Liver (tissue), 3 donors: ENCODE results near the gene MSH5.

ENCODE experiments used
- CTCF ChIP-seq: fragments of 150-350 bp; IDR thresholded peaks from 2 replicates; pipeline ENCODE4 v1.5.1; 2017; ENCODE audit warnings: improper control_type of control experiment, low read depth, low read length; ENCODE audit not compliant: missing input control
- FOXA2 ChIP-seq: IDR thresholded peaks from 2 replicates; pipeline ENCODE4 v1.6.1; 2016; ENCODE audit warnings: antibody characterized with exemption
- GABPA ChIP-seq, 2 donors: IDR thresholded peaks in 1 of 2; conservative IDR thresholded peaks in 1 of 2; 2 replicates each; pipeline ENCODE4 v1.6.1; 2016; ENCODE audit warnings: antibody characterized with exemption in 2 of 2, mild to moderate bottlenecking in 1 of 2, moderate library complexity in 1 of 2
- HNF4G ChIP-seq: IDR thresholded peaks from 2 replicates; pipeline ENCODE4 v1.6.1; 2016; ENCODE audit warnings: antibody characterized with exemption
- JUND ChIP-seq, 2 donors: IDR thresholded peaks; 2 replicates each; pipeline ENCODE4 v1.6.1; 2016; ENCODE audit warnings: antibody characterized with exemption in 2 of 2
- MAX ChIP-seq: IDR thresholded peaks from 2 replicates; pipeline ENCODE4 v1.6.1; 2016; ENCODE audit warnings: antibody characterized with exemption
- NR2F2 ChIP-seq: IDR thresholded peaks from 2 replicates; pipeline ENCODE4 v1.6.1; 2016; ENCODE audit warnings: antibody characterized with exemption
- RAD21 ChIP-seq, 2 donors: IDR thresholded peaks; 2 replicates each; pipeline ENCODE4 v1.6.1; 2016; ENCODE audit warnings: antibody characterized with exemption in 2 of 2, mild to moderate bottlenecking in 2 of 2
- REST ChIP-seq: IDR thresholded peaks from 2 replicates; pipeline ENCODE4 v1.6.1; 2016; ENCODE audit warnings: antibody characterized with exemption, mild to moderate bottlenecking
- RXRA ChIP-seq, 2 donors: IDR thresholded peaks; 2 replicates each; pipeline ENCODE4 v1.6.1; 2017 to 2018; ENCODE audit warnings: antibody characterized with exemption in 2 of 2, mild to moderate bottlenecking in 1 of 2
- TAF1 ChIP-seq: conservative IDR thresholded peaks from 2 replicates; pipeline ENCODE4 v1.6.1; 2016; ENCODE audit warnings: antibody characterized with exemption, mild to moderate bottlenecking
- YY1 ChIP-seq: IDR thresholded peaks from 2 replicates; pipeline ENCODE4 v1.6.1; 2016; ENCODE audit warnings: antibody characterized with exemption, mild to moderate bottlenecking
- ZBTB33 ChIP-seq: IDR thresholded peaks from 2 replicates; pipeline ENCODE4 v1.6.1; 2016; ENCODE audit warnings: antibody characterized with exemption
- donor health status: healthy.
- donor health status: healthy.

- TF ChIP-seq REST = no peak
- no peak for TF ChIP-seq CTCF
- no peak for TF ChIP-seq GABPA (IDR thresholded peaks at IDR 0.05 in 1 of 2, conservative IDR thresholded peaks at IDR 0.05 in 1 of 2)
- no peak for TF ChIP-seq ZBTB33
- TF ChIP-seq YY1 = no peak
- TF ChIP-seq MAX = no peak
- no peak for TF ChIP-seq JUND (IDR thresholded peaks at IDR 0.05)
- TF ChIP-seq NR2F2 = no peak
- TF ChIP-seq RAD21 (IDR thresholded peaks at IDR 0.05) = no peak
- TF ChIP-seq TAF1 = no peak
- TF ChIP-seq HNF4G = no peak
- TF ChIP-seq FOXA2 = no peak
- TF ChIP-seq RXRA (IDR thresholded peaks at IDR 0.05) = no peak
These were observed 17.6 kb upstream of the MSH5 start for GRCh38 chr6:31722173-31722572.
